Measurements from ENCODE around the gene SIPA1L2.
"Not testable (repeated sequence)": the region's sequence is repeated elsewhere in the genome, so short reads cannot be mapped to it uniquely, and the experiment has no call there.

SIPA1L2 gene

GRCh38 chr1:232612836-232613235 is 17.1 kb downstream of the SIPA1L2 start:
- DNase-seq = not testable (repeated sequence)

DNA sequence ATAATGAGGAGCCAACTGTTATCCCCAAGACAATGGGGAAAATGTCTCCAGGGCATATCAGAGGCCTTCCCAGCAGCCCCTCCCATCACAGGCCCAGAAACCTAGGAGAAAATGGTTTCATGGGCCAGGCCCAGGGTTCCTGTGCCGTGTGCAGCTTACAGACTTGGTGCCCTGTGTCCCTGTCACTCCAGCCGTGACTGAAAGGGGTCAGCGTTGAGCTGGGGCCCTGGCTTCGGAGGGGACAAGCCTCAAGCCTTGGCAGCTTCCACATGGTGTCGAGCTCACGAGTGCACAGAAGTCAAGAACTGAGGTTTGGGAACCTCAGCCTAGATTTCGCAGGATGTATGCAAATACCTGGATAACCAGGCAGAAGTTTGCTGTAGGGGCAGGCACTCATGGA is 18.1 kb downstream of the SIPA1L2 start:
- no peak for DNase-seq

DNA sequence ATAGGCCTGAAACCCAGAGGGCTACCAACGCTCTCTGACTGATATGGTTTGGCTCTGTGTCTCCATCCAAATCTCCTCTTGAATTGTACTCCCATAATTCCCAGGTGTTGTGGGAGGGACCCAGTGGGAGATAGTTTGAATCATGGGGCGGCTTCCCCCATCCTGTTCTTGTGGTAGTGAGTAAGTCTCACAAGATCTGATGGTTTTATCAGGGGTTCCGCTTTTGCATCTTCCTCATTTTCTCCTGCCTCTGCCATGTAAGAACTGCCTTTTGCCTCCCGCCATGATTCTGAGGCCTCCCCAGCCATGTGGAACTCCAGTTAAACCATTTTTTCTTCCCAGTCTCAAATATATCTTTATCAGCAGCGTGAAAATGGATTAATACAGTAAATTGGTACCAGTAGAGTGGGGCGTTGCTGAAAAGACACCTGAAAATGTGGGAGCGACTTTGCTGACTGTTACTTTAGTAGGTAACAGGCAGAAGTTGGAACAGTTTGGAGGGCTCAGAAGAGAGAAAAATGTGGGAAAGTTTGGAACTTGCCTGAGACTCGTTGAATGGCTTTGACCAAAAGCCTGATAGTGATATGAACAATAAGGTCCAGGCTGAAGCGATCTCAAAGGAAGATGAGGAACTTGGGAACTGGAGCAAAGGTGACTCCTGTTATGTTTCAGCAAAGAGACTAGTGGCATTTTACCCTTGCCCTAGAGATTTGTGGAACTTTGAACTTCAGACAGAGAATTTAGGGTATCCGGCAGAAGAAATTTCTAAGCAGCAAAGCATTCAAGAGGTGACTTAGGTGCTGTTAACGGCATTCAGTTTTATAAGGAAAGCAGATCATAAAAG is 18.8 kb downstream of the SIPA1L2 start:
- peak; percentile 54 for DNase-seq

DNA sequence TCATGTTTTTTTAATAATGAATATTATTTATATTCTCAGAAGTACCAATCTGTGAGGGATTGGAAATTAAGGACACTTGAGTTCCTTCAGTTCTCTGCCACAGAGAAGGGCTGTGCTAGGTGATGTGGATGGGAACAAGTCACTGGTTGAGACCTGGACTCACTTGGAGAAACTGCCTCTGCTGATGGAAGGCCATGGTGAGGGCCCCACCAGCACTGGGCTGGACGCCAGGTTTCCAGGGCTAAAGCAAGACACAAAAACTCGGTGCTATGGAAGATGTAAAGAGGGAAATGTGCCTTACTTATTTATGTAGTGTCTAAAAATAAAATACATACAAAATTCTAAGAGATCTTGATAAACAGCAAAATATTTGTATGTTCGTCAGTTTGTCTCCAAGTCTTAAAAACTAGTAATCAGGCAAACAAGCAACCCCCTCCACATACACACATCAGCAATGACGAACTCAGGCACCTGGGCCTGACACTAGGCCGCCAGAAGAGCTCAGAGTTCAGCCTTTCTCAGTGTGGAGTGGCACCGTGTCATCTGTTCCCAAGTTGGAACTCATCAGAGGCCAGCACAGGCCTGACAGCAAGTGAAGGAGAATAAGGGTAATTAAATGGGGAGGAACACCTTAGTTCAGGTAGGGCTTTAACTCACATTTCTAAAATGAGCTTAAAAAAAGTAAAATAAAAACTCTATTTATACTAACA is 19.6 kb downstream of the SIPA1L2 start:
- DNase-seq = no peak

GRCh38 chr1:232608427-232608826 is 21.5 kb downstream of the SIPA1L2 start:
- DNase-seq = no peak

- DNase-seq = no peak
These were observed 27.3 kb downstream of the SIPA1L2 start for GRCh38 chr1:232602622-232603021.

DNA sequence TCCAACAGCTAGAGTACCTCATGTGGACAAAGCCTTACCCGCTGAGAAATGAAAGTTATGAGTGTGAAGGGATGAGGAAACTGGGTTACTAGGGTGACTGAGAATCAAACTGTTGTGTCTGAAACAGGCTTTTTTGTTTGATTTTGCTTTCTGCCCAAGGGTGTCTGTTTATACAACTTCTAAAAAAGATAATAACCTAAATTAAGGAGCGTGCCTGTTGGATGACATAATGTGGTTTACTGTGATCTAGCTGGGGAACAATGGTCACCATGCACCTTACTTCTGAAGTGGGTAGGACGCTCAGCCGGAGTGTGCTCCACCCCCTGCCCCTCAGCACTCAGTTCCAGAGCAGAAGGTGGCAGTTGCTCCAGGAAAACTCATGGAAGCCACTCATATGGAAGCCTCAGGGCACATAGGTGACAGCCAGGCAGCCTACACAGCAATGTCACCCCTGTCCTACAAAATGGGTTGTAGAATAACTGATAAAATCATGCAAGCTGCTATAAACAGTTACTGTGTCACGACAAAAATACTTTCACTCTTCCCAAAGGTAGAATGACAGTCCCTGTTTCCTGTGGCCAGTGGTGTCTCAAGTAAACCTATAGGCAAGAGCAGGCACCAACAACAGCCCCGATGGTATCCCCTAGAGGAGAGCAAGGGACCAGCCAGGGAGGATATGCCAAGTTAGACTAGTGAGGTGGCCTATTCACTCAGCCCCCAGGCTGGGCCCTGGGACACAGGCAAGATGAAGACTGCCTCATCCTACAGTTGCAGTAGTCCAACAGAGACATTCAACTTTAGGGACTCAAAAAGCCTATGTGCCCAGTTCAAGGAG is 29.3 kb downstream of the SIPA1L2 start:
- no peak for DNase-seq

DNA sequence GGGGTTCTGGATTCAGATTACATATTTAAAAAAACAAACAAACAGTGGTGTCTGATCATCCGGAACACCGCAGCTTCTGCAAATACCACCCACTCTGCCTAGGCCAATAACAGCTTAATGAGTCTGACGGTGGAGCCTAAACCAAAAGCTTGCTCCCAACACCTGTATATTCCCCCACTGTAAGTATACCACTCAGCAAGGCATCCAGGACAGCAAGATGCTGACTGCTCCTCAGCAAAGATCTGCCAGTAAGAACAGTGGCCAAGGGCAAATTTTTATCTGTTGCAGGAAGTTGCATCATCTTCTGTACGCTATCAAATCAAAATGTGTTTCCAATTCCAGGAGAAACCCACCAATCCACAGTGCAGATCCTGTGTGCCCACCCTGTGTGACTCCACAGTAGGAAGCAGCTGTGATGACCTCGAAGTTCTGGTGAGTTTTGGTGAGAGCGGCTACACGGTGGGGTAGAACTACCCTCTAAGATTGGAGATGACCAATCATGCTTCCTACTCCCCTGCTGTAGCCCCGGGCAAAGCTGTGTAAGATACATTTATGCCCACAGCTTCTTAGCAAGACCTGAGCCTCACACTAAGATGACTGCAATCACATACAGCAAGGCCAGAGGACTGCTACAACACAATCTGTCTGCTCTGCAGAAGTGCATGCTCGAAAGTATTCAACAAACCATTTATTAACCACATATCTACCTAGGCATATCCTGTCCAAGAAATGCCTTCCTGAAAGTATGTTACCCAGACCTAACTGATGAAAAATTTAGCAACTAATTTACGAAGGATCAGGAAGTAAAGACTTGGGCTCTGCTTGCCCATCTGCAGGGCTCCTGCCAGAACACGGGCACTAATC is 30.5 kb downstream of the SIPA1L2 start:
- DNase-seq = no peak

- no peak for DNase-seq
These were observed 31.1 kb downstream of the SIPA1L2 start for GRCh38 chr1:232598837-232599177.

GRCh38 chr1:232598133-232598532 is 31.8 kb downstream of the SIPA1L2 start:
- no peak for DNase-seq

DNA sequence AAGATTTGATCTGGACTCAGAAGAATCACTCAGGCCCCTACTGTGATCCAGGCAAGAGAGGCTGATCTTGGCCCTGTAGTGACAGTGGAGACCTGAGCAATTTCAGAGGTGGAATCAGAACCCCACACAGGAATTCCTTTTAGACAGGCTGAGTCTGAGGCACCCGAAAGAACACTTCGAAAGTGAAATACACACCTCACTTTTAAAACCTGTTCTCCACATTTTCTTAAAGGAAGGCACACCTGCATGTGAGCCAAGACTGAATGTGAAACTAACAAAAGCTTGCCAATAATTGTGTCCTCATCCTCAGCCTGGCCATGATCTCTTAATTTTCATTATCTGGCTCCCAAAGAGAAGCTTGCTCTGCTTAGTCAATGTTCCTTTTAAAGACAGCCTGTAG is 32.2 kb downstream of the SIPA1L2 start:
- DNase-seq = no peak

DNA sequence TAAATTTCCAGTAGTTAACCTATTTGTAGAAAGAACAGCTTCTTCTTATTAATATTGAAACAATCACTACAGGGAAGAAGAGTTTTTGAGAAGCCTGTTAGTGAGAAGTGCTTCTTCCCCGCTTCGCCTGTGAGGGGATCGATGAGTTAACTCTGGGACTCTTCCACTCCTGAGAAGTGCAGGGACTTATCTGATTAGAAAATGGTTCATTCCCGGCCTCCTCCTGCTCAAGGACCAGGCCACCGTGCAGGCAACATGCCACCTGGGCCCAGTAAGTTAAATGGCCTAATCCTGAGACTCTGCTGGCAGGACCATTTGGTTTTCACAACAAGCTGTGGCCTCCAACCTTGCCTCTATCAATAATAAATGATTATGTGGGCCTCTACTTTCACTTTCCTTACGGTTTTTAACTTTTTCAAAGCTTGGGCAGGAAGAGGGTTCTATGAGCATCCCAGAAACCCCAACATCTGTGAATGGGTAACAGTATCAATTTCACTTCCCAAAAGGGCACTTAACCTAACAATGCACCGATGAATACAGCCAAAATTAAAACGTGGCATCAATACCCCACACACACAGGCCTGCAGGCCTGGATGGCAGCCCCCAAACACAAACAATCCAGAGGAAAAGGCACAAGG is 33.1 kb downstream of the SIPA1L2 start:
- no peak for DNase-seq

DNA sequence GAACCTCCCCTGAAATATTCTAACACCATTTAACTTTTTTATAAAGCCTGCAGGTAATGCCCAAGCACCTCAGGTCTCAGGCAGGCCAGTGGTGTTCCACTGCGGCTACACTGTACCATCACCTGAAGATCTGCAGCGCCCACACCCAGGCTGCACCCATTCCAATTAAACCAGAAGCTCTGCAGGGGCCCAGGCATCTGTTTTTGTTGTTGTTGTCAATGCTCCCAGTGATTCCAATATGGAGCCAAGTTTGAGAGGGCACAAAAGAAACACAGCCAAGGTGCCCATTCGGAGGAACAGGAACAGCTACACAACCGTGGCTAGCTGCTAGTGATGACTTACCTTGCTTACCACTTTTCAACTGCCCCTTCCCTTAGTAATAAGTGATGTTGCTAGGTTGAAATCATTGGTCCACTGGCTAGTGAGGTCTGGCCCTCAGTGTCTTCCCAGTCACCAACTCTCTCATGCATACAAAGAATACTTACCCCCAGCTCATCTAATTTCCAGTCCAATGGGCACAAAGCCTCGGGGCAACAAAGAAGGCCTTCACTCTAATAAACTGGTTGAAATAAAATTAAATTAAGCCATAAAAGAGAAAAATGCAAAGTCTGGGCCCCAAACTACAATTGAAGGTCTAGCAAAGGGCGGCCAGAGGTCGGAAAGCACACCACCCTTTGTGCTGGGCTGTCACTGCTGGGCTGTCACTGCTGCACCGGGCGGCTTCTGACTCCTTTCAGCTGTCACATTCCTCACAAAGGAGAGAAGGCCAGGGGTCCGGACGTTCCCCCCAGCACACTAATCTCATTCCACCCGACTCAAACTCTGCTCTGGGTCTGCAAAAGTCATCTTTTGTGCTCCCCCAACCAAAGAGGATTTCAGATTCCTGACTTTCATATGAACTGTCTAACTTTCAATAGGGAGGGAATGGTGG is 34.9 kb downstream of the SIPA1L2 start:
- DNase-seq = no peak

GRCh38 chr1:232593717-232594502 is 36.0 kb downstream of the SIPA1L2 start:
- DNase-seq = no peak

DNA sequence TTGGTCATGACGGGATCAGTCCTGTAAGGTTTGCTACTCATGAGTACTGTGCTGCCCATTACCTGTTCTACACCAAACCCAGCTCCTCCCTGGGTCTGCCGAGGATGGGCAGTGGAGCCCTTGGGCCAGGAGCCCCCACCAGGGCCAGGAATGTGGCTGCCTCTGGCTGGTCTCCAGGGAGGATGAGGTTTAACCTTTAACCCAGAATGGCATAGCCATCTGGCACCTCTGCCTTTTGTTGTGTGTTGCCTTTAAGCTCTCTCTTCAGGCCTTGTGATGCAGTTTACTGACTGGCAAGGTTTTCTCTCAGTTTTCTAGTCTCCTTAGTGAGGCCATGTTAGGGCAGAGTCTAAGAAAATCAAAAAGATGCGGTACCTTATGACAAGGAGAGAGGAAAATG is 38.6 kb downstream of the SIPA1L2 start:
- DNase-seq = no peak

GRCh38 chr1:232590744-232591082 is 39.2 kb downstream of the SIPA1L2 start:
- no peak for DNase-seq

DNA sequence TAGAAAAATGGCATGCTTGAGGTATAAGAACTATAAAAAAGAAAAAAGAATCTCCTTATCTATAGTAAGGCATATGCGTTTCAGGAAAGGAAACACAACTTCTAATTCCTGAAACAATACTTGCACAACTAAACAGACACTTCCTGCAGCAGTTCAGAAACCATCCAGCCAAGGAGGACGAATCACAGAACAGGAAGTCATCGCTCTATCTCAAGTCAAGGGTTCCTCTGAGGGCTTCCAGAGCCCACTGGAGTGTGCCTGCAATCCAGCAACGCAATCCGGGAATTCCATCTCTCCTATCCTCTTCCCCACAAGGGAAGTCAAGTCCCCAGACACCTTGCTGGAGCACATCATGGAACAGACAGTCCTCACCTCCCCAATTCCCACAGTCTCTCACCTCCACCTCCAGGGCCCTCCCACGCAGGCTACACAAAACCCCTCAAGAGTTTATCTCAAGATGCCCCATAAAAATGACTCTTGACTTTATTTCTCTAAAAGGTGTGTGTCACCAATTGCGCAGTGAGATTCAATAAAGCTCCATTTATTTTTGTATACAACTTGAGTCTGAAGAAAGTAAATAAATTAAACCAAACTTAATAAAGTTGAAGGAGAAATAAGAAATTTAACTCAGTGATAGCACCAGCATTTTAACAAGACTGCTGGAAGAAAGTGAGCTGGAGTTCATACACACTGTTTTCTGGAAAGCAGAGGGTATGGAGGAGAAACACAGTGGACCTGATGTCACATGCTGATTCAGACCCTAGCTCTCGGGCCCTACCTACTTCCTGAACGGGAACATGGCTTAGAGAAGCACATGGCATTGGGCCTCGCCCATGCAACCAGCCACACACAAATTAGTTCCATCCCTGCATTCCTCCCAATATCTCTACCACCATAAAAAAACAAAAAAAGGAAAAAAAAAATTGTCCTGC is 39.9 kb downstream of the SIPA1L2 start:
- no peak for DNase-seq

GRCh38 chr1:232589111-232589811 is 40.7 kb downstream of the SIPA1L2 start:
- no peak for DNase-seq
